K562 (cell line): ENCODE measurements around the gene EML6. TPM values are rescaled to one million over a fixed set of nuclear protein-coding genes. Genes with fewer than 3 reads are reported as not detected.

Experiments used
- THRAP3 ChIP-seq: fragments of 450-650 bp; IDR thresholded peaks from 2 replicates; pipeline ENCODE4 v1.6.1; 2016; ENCODE audit warnings: mild to moderate bottlenecking, inconsistent platforms, borderline replicate concordance
- ZBTB12 ChIP-seq: fragments of 250-450 bp; sonication (Bioruptor Pico); IDR thresholded peaks from 2 replicates; pipeline ENCODE4 v1.4.0; 2020
- ZBTB26 ChIP-seq: fragments of 450-650 bp; formaldehyde crosslinking; IDR thresholded peaks from 2 replicates; pipeline ENCODE4 v1.4.0; 2022; ENCODE audit warnings: missing genetic modification characterization
- polyA plus RNA-seq, 8 experiments: library from polyadenylated mRNA; depleted of rRNA in 4 of 8; stranded (reverse) in 5 of 8; unstranded in 3 of 8; fragments of >200 nt; fragmentation: Nextera tagmentation in 2 of 8; fragmentation: Illumina TruSeq in 1 of 8; extraction: Ambion mirVana in 2 of 8; extraction: Trizol in 1 of 8; gene quantifications; 2 replicates each; pipeline versions ENCODE4 v1.2.1 to v1.2.3, GENCODE V29; 2011 to 2014; ENCODE audit warnings: inconsistent platforms in 1 of 8, missing spikeins in 1 of 8
- total RNA-seq, 7 experiments: library from RNA; depleted of rRNA in 6 of 7; stranded (reverse); fragments of >200 nt in 6 of 7; fragmentation: Illumina TruSeq in 2 of 7; extraction: Trizol in 2 of 7; gene quantifications; 2 replicates each; pipeline versions ENCODE4 v1.2.1 to v1.2.3, GENCODE V29; 2011 to 2021; ENCODE audit warnings: low replicate concordance in 1 of 7
- TF ChIP-seq, protein P1 (sequence below), 2 experiments: fragments of 450-650 bp; IDR thresholded peaks; 2 replicates each; pipeline ENCODE4 v1.6.1; 2018; ENCODE audit warnings: mild to moderate bottlenecking in 2 of 2, low read depth in 1 of 2; ENCODE audit not compliant: partially characterized antibody in 2 of 2

The EML6 gene
- total and polyA plus RNA-seq, 9 of the 15 experiments (the other 6 are each of a cell fraction or from before 2014, with no cell fraction given): 0.07 to 0.56 (median 0.25) TPM

DNA sequence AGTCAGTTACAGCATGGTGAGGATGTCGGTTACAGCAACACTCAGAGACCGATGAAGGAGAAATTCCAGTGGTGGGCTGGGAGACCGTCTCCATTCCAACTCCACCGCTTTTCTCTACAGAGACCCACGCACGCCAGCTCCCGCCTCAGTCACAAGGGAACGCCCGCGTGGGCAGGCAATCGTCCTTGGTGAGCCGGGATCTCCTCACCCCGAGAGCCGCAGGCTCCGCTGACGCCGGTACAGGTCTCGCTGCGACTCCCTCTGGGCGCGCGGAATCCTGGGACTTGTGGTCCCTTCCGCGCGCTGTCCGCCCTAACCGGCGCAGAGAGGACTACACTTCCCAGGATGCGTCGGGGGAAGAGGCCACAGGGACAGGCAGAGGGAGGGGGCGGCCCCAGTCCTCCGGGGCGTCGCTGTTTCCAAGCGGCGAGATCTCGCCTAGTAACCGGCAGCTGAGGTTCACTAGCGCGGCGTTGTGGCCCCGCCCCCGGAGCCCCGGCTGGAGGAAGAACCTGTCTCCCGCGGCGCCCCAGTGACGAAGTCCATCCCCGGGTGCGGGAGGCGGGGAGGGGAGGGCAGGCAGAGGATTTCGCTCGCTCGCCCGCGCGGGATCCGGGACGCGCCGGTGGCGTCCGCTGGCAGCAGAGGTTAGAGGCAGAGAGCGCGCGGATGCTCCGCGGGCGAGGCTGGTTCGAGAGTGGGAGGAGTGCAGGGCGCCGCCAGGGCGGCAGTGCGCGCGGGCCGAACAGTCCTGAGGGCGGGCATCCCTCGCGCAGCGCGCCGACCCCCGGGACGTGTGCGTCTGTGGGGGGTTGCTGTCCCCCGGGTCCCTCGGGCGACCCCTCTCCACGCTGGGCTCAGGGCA lies at the start of gene EML6 (continued):
- TF ChIP-seq ZBTB26 (no peak), THRAP3 (no peak), ZBTB12 (CRISPR knock-in tag) (peak; percentile 63)
- TF ChIP-seq, protein P1, sequence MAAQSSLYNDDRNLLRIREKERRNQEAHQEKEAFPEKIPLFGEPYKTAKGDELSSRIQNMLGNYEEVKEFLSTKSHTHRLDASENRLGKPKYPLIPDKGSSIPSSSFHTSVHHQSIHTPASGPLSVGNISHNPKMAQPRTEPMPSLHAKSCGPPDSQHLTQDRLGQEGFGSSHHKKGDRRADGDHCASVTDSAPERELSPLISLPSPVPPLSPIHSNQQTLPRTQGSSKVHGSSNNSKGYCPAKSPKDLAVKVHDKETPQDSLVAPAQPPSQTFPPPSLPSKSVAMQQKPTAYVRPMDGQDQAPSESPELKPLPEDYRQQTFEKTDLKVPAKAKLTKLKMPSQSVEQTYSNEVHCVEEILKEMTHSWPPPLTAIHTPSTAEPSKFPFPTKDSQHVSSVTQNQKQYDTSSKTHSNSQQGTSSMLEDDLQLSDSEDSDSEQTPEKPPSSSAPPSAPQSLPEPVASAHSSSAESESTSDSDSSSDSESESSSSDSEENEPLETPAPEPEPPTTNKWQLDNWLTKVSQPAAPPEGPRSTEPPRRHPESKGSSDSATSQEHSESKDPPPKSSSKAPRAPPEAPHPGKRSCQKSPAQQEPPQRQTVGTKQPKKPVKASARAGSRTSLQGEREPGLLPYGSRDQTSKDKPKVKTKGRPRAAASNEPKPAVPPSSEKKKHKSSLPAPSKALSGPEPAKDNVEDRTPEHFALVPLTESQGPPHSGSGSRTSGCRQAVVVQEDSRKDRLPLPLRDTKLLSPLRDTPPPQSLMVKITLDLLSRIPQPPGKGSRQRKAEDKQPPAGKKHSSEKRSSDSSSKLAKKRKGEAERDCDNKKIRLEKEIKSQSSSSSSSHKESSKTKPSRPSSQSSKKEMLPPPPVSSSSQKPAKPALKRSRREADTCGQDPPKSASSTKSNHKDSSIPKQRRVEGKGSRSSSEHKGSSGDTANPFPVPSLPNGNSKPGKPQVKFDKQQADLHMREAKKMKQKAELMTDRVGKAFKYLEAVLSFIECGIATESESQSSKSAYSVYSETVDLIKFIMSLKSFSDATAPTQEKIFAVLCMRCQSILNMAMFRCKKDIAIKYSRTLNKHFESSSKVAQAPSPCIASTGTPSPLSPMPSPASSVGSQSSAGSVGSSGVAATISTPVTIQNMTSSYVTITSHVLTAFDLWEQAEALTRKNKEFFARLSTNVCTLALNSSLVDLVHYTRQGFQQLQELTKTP (IDR thresholded peaks at IDR 0.05; ENCODE audit: low read depth in 1 of 2, partially characterized antibody in 2 of 2): peak in 1 of 2 experiments; percentile 98
